Neural crest cell (in vitro differentiated cells): ENCODE results near the gene PFDN1. TPM values are rescaled to one million over a fixed set of nuclear protein-coding genes. Genes with fewer than 3 reads are reported as not detected.

Experiments used
- DNase-seq: peaks from one replicate; pipeline ENCODE4 v3.0.0; 2021; ENCODE audit warnings: low read depth, mixed read lengths, low spot score
- H3K27ac Mint-ChIP-seq: one replicate; pipeline ENCODE4 v1.8.0; 2021; ENCODE audit warnings: mild to moderate bottlenecking, mixed read lengths; ENCODE audit not compliant: unreplicated experiment
- H3K27me3 Mint-ChIP-seq: 2 replicates; pipeline ENCODE4 v1.8.0; 2021; ENCODE audit warnings: low read depth, mild to moderate bottlenecking, mixed read lengths
- H3K36me3 Mint-ChIP-seq: 2 replicates; pipeline ENCODE4 v1.8.0; 2021; ENCODE audit warnings: low read depth, mild to moderate bottlenecking, mixed read lengths
- H3K4me1 Mint-ChIP-seq: 2 replicates; pipeline ENCODE4 v1.8.0; 2021; ENCODE audit warnings: mixed read lengths
- H3K4me3 Mint-ChIP-seq: one replicate; pipeline ENCODE4 v1.8.0; 2021; ENCODE audit warnings: mild to moderate bottlenecking, mixed read lengths
- H3K9me3 Mint-ChIP-seq: 2 replicates; pipeline ENCODE4 v1.8.0; 2021; ENCODE audit warnings: mixed read lengths
- total RNA-seq: library from RNA; stranded (reverse); gene quantifications from 2 replicates; pipeline ENCODE4 v1.2.1, GENCODE V29; 2021
- TF ChIP-seq, protein P1 (sequence below): fragments of 200-600 bp; sonication (generic); conservative IDR thresholded peaks from 2 replicates; pipeline ENCODE4 v1.5.0; 2021; ENCODE audit warnings: antibody characterized with exemption, mild to moderate bottlenecking

Gene PFDN1
- total RNA-seq, 1 donor from 2014 or later, result 67.0 TPM

DNA sequence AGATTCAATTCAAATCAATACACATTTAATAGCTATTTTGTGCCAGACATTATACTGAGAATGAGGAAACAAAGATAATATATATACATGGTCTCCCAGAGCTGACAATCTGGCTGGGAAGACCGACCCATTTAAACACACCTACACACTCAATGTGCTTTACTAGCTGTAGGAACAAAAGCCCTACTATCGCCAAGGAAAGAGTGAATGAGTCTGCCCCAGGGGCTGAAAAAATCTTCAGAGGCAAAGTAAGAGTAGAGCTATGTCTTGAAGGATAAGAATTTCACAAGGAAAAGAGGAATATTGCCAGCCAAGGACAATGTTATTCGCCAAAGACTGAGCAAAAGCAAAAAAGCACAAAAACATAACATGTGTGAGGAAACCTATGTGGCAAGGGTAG is 6.6 kb downstream of the PFDN1 start:
- H3K4me3 Mint-ChIP-seq, result peak overlapping the region; percentile 56
- TF ChIP-seq, protein P1, sequence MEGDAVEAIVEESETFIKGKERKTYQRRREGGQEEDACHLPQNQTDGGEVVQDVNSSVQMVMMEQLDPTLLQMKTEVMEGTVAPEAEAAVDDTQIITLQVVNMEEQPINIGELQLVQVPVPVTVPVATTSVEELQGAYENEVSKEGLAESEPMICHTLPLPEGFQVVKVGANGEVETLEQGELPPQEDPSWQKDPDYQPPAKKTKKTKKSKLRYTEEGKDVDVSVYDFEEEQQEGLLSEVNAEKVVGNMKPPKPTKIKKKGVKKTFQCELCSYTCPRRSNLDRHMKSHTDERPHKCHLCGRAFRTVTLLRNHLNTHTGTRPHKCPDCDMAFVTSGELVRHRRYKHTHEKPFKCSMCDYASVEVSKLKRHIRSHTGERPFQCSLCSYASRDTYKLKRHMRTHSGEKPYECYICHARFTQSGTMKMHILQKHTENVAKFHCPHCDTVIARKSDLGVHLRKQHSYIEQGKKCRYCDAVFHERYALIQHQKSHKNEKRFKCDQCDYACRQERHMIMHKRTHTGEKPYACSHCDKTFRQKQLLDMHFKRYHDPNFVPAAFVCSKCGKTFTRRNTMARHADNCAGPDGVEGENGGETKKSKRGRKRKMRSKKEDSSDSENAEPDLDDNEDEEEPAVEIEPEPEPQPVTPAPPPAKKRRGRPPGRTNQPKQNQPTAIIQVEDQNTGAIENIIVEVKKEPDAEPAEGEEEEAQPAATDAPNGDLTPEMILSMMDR, result no peak
- DNase-seq, result no peak
- peaks cover 50% of the 10 kb centered on the region for H3K4me1 Mint-ChIP-seq
- no peak overlapping the region for H3K27ac Mint-ChIP-seq
- H3K36me3 Mint-ChIP-seq, result peaks cover 3% of the 10 kb centered on the region
- no peaks in the 10 kb centered on the region for H3K9me3 Mint-ChIP-seq
- no peaks in the 10 kb centered on the region for H3K27me3 Mint-ChIP-seq

DNA sequence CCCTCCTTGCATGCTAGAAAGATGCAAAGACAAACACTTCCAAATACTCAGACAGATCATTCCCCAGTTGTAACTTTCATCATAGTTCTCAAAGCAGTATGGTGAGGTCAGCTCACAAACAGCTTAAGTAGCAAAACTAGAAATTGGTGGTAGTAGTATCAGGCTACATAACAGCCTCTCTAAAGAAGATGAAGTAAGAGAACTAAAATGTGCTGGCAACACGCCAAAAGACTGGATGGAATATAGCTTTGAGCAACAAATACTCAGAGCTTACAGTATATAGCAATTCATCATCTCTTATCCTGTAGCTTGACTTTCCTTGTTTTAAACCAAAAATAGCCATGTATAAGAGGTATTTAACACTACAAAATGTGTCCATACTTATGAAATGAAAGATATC is 7.5 kb downstream of the PFDN1 start:
- H3K36me3 Mint-ChIP-seq, result peaks cover 3% of the 10 kb centered on the region
- no peak for DNase-seq
- TF ChIP-seq, protein P1, result no peak
- H3K9me3 Mint-ChIP-seq, result no peaks in the 10 kb centered on the region
- no peaks in the 10 kb centered on the region for H3K27me3 Mint-ChIP-seq
- H3K4me3 Mint-ChIP-seq, result peak overlapping the region; percentile 3
- no peak overlapping the region for H3K27ac Mint-ChIP-seq
- peaks cover 43% of the 10 kb centered on the region for H3K4me1 Mint-ChIP-seq

DNA sequence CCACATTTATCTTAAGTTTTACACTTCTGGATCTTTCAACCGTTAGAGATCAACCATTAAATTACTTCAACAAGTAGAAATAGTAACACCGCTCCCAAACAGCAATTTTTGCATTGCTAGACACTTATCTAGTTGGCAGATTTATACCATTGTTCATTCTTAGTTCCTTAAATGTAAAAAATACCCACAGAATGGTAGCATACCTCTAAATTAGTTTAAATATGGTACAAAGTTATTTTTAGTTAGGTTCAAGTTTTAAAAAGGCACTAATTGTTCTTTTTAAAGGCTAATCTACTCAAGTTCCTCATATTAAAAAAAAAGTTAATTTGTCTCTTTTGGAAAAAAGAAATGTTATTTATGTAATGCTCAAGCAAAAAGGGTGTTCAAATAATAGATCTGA is 8.1 kb downstream of the PFDN1 start:
- H3K9me3 Mint-ChIP-seq, result no peaks in the 10 kb centered on the region
- H3K4me1 Mint-ChIP-seq, result peaks cover 41% of the 10 kb centered on the region
- no peaks in the 10 kb centered on the region for H3K27me3 Mint-ChIP-seq
- DNase-seq, result no peak
- H3K4me3 Mint-ChIP-seq, result no peak overlapping the region
- no peak overlapping the region for H3K27ac Mint-ChIP-seq
- TF ChIP-seq, protein P1, result no peak
- no peaks in the 10 kb centered on the region for H3K36me3 Mint-ChIP-seq

DNA sequence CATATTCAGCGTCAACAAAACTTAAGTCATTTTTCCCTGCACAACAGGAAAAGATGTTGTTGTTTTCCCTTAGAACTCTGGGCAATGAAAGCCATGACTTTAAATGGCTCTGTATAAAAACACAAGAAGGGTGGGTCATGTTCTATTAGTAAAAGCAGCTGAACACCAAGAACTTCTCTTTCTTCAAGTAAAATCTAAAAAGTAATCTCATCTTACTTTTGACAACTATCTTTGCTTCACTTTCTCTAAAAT is 9.1 kb downstream of the PFDN1 start:
- no peaks in the 10 kb centered on the region for H3K9me3 Mint-ChIP-seq
- peaks cover 41% of the 10 kb centered on the region for H3K4me1 Mint-ChIP-seq
- H3K27ac Mint-ChIP-seq, result no peak overlapping the region
- H3K4me3 Mint-ChIP-seq, result no peak overlapping the region
- TF ChIP-seq, protein P1, result no peak
- no peak for DNase-seq
- no peaks in the 10 kb centered on the region for H3K36me3 Mint-ChIP-seq
- H3K27me3 Mint-ChIP-seq, result no peaks in the 10 kb centered on the region

DNA sequence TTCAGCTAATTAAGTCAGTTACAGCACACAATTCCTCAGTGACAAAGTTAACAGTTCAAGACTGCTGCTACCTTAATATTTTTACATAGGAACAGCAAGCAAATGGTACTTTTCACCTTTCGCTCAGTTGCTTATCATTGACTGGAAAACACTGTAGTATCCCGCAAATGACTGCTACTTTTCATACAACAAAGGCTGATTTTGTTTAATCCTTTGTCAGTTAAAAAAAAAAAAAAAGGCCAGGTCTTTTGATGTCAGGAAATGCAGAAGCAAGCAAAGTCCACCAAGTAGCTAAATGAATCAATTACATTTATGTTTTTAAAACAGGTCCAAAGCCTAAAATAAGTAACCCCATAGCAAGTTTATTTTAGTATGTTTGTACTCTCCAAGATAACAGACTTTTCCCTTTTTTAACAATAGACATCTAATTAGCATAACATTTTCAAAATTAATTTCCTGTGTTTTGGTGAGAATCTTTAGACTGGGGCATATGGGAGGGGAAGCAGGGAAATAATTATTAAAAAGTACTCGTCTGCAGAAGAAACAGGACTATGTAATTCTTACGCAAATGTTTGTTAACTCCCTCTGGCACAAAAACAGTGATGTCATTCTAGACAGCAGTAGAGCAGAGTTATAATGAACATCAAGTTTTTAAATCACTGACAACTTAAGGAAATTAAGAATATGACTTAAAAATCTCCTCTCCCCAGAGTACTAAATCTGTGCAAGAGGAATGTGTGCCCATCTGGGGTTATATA is 9.6 kb downstream of the PFDN1 start:
- Mint-ChIP-seq H3K36me3 (no peaks in the 10 kb centered on the region), H3K4me3 (peak overlapping the region; percentile 28), H3K27ac (no peak overlapping the region), H3K27me3 (no peaks in the 10 kb centered on the region), H3K4me1 (peaks cover 39% of the 10 kb centered on the region), H3K9me3 (no peaks in the 10 kb centered on the region)
- TF ChIP-seq, protein P1, result no peak
- no peak for DNase-seq
